Measurements from ENCODE around the gene HLA-E. TPM values are rescaled to one million over a fixed set of nuclear protein-coding genes. Genes with fewer than 3 reads are reported as not detected.

Gene HLA-E
- total and polyA plus RNA-seq, 4 donors: 133 to 258 (median 207) TPM

DNA sequence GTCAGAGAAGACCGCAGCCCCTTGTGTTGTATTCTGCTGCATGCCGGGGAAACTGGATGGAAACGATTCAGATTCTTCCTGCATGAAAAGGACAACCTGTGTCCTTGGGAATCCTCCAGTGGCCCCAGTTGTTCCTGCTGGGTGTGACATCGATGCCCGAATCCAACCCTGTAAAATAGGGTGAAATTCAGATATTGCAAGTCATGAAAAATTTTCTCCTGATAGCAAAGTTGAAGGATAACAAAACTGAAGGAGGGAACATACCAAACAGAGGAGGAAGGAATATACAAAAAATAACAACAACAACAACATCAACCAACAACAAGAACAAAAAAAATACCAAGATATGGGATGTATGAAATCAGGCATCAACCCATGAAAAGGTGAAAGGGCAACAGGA lies 28.3 kb upstream of the HLA-E start:
- Histone ChIP-seq H3K9ac (ENCODE audit: low read depth in 1 of 2, low read length in 2 of 2) (no peak overlapping the region), H3K4me1 (ENCODE audit: control insufficient read depth in 4 of 4, insufficient read depth in 4 of 4, low read length in 3 of 4) (peaks cover 0 to 10% (median 3%) of the 10 kb centered on the region in 4 donors), H3K27me3 (ENCODE audit: control insufficient read depth in 4 of 4, insufficient read depth in 4 of 4, low read length in 3 of 4) (peaks cover 0 to 25% (median 11%) of the 10 kb centered on the region in 4 donors), H3K4me3 (ENCODE audit: low read depth in 1 of 3, low read length in 3 of 3) (no peak overlapping the region), H3K36me3 (ENCODE audit: control insufficient read depth in 4 of 4, insufficient read depth in 3 of 4, low read depth in 1 of 4, low read length in 3 of 4) (no peaks in the 10 kb centered on the region), H3K27ac (ENCODE audit: low read depth in 1 of 2, low read length in 2 of 2) (no peak overlapping the region), H3K9me3 (ENCODE audit: control insufficient read depth in 4 of 4, low read length in 3 of 4) (peaks cover 0 to 4% (median under 1%) of the 10 kb centered on the region in 4 donors)
- no peak for DNase-seq (ENCODE audit: low spot score)
- WGBS: 61% methylated on average over 5 of the region's 5 CpGs
- no peak for TF ChIP-seq EGR1 (IDR thresholded peaks at IDR 0.05; ENCODE audit: low read depth in 2 of 2)
- no peak for TF ChIP-seq NR2F2 (IDR thresholded peaks at IDR 0.05)
- TF ChIP-seq, protein P1, sequence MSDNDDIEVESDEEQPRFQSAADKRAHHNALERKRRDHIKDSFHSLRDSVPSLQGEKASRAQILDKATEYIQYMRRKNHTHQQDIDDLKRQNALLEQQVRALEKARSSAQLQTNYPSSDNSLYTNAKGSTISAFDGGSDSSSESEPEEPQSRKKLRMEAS (IDR thresholded peaks at IDR 0.05): no peak
- no peak for TF ChIP-seq FOXA1 (IDR thresholded peaks at IDR 0.05)
- no peak for TF ChIP-seq SP1 (IDR thresholded peaks at IDR 0.05)

- TF ChIP-seq FOXA2 (IDR thresholded peaks at IDR 0.05) (no peak), FOXA1 (IDR thresholded peaks at IDR 0.05) (no peak), REST (IDR thresholded peaks at IDR 0.05) (no peak), CTCF (IDR thresholded peaks at IDR 0.05; ENCODE audit: low read depth, low read length, missing input control) (no peak), GABPA (IDR thresholded peaks at IDR 0.05 in 1 of 2, conservative IDR thresholded peaks at IDR 0.05 in 1 of 2) (no peak), YY1 (IDR thresholded peaks at IDR 0.05) (no peak), EGR1 (IDR thresholded peaks at IDR 0.05; ENCODE audit: low read depth in 2 of 2) (no peak)
- TF ChIP-seq, protein P1 (IDR thresholded peaks at IDR 0.05): no peak
- H3K27me3 ChIP-seq (ENCODE audit: control insufficient read depth in 4 of 4, insufficient read depth in 4 of 4, low read length in 3 of 4): peaks cover 0 to 20% (median 11%) of the 10 kb centered on the region in 4 donors
- no peak overlapping the region for H3K9ac ChIP-seq (ENCODE audit: low read depth in 1 of 2, low read length in 2 of 2)
- no peak overlapping the region for H3K4me3 ChIP-seq (ENCODE audit: low read depth in 1 of 3, low read length in 3 of 3)
- no peaks in the 10 kb centered on the region for H3K36me3 ChIP-seq (ENCODE audit: control insufficient read depth in 4 of 4, insufficient read depth in 3 of 4, low read depth in 1 of 4, low read length in 3 of 4)
- no peak for DNase-seq (ENCODE audit: low spot score)
- H3K27ac ChIP-seq (ENCODE audit: low read depth in 1 of 2, low read length in 2 of 2): no peak overlapping the region
- peaks cover 0 to 17% (median 9%) of the 10 kb centered on the region in 4 donors for H3K4me1 ChIP-seq (ENCODE audit: control insufficient read depth in 4 of 4, insufficient read depth in 4 of 4, low read length in 3 of 4)
- H3K9me3 ChIP-seq (ENCODE audit: control insufficient read depth in 4 of 4, low read length in 3 of 4): peaks cover 0 to 4% (median under 1%) of the 10 kb centered on the region in 4 donors
- 44% methylated on average over 7 of the region's 7 CpGs for WGBS
Measured at GRCh38 chr6:30462482-30462881, 26.8 kb upstream of the HLA-E start.

DNA sequence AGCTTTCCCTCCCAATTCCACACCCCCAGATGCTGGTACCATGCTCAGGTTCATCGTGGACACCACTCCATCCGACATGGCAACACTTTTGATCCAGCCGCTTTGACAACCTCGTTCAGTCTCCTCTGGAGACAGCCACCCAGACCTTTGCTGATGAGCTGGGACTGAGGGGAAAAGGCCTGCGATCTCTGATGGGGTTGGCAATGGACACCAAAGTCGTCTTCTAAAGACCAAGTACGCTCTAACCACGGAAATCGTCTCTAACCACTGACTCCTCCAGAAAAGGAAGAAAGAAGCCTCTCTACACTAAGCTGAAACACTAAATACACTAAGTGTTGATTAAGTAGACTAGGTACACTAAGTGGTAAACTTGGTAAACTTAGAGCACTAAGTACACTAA lies 26.1 kb upstream of the HLA-E start:
- H3K36me3 ChIP-seq (ENCODE audit: control insufficient read depth in 4 of 4, insufficient read depth in 3 of 4, low read depth in 1 of 4, low read length in 3 of 4): no peaks in the 10 kb centered on the region
- no peak overlapping the region for H3K9ac ChIP-seq (ENCODE audit: low read depth in 1 of 2, low read length in 2 of 2)
- no peak for DNase-seq (ENCODE audit: low spot score)
- H3K27ac ChIP-seq (ENCODE audit: low read depth in 1 of 2, low read length in 2 of 2): no peak overlapping the region
- H3K27me3 ChIP-seq (ENCODE audit: control insufficient read depth in 4 of 4, insufficient read depth in 4 of 4, low read length in 3 of 4): peaks cover 0 to 25% (median 9%) of the 10 kb centered on the region in 4 donors
- no peak overlapping the region for H3K4me3 ChIP-seq (ENCODE audit: low read depth in 1 of 3, low read length in 3 of 3)
- 39% methylated on average over 9 of the region's 9 CpGs for WGBS
- peaks cover 0 to 17% (median 9%) of the 10 kb centered on the region in 4 donors for H3K4me1 ChIP-seq (ENCODE audit: control insufficient read depth in 4 of 4, insufficient read depth in 4 of 4, low read length in 3 of 4)
- H3K9me3 ChIP-seq (ENCODE audit: control insufficient read depth in 4 of 4, low read length in 3 of 4): peaks cover 0 to 4% (median under 1%) of the 10 kb centered on the region in 4 donors
- TF ChIP-seq YY1 (IDR thresholded peaks at IDR 0.05) (no peak), EGR1 (IDR thresholded peaks at IDR 0.05; ENCODE audit: low read depth in 2 of 2) (no peak), RAD21 (IDR thresholded peaks at IDR 0.05) (no peak), NR2F2 (IDR thresholded peaks at IDR 0.05) (no peak), RXRA (IDR thresholded peaks at IDR 0.05) (no peak), JUND (IDR thresholded peaks at IDR 0.05) (no peak), FOXA2 (IDR thresholded peaks at IDR 0.05) (no peak), HNF4A (conservative IDR thresholded peaks at IDR 0.05) (no peak), SP1 (IDR thresholded peaks at IDR 0.05) (no peak)
- TF ChIP-seq, protein P2, sequence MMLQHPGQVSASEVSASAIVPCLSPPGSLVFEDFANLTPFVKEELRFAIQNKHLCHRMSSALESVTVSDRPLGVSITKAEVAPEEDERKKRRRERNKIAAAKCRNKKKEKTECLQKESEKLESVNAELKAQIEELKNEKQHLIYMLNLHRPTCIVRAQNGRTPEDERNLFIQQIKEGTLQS (IDR thresholded peaks at IDR 0.05): no peak
- TF ChIP-seq, protein P1 (IDR thresholded peaks at IDR 0.05): no peak

Data from liver (tissue), 9 donors.